Breast epithelium (tissue), 4 donors: Measurements from ENCODE around the gene RPL11. TPM values are rescaled to one million over a fixed set of nuclear protein-coding genes. Genes with fewer than 3 reads are reported as not detected.

ENCODE experiments used
- DNase-seq, 2 donors: peaks; one replicate each; pipeline ENCODE4 v3.0.0-alpha.2; 2019; ENCODE audit warnings: low spot score in 2 of 2
- H3K27ac ChIP-seq, 2 donors: fragments of 200-600 bp; sonication (generic) in 1 of 2; one replicate each; pipeline ENCODE4 v1.5.1; 2016 to 2019; ENCODE audit warnings: mild to moderate bottlenecking in 1 of 2
- H3K27me3 ChIP-seq, 2 donors: fragments of 200-600 bp; sonication (generic) in 1 of 2; one replicate each; pipeline versions ENCODE4 v1.5.1 to v1.6.0; 2017 to 2019; ENCODE audit warnings: control low read depth in 1 of 2, mild to moderate bottlenecking in 1 of 2
- H3K36me3 ChIP-seq: fragments of 200-600 bp; one replicate; pipeline ENCODE4 v1.5.1; 2019
- H3K4me1 ChIP-seq, 2 donors: fragments of 200-600 bp; sonication (generic); one replicate each; pipeline ENCODE4 v1.5.1; 2016 to 2019; ENCODE audit warnings: control low read depth in 1 of 2
- H3K4me3 ChIP-seq, 3 donors: fragments of 200-600 bp; sonication (generic); 1 replicate in 2 of 3; 2 replicates in 1 of 3; pipeline ENCODE4 v1.5.1; 2016 to 2019; ENCODE audit warnings: mild to moderate bottlenecking in 3 of 3, moderate library complexity in 2 of 3
- H3K9me3 ChIP-seq, 2 donors: fragments of 200-600 bp; sonication (generic) in 1 of 2; one replicate each; pipeline ENCODE4 v1.5.1; 2016 to 2019; ENCODE audit warnings: control low read depth in 1 of 2
- CTCF ChIP-seq, 3 donors: fragments of 450-650 bp; IDR thresholded peaks; one replicate each; pipeline ENCODE4 v1.5.1; 2016 to 2017; ENCODE audit warnings: antibody characterized with exemption in 3 of 3, mild to moderate bottlenecking in 3 of 3, moderate library complexity in 3 of 3
- POLR2A ChIP-seq: fragments of 450-650 bp; IDR thresholded peaks from one replicate; pipeline ENCODE4 v1.6.1; 2016; ENCODE audit warnings: antibody characterized with exemption, mild to moderate bottlenecking, moderate library complexity
- POLR2AphosphoS5 ChIP-seq, 3 donors: sonication (generic); formaldehyde crosslinking; IDR thresholded peaks; one replicate each; pipeline ENCODE4 v1.6.1; 2017; ENCODE audit warnings: antibody characterized with exemption in 3 of 3
- intact Hi-C: fragments of 100-400 bp; cut with DNase I; formaldehyde crosslinking; loops from one replicate; pipeline ENCODE4 v1.15.1; 2023; ENCODE audit warnings: low total_unique reads
- total RNA-seq, 3 donors: library from RNA; depleted of rRNA; stranded (reverse); fragments of >200 nt; gene quantifications; one replicate each; pipeline ENCODE4 v1.1.0, GENCODE V29; 2016

RPL11 gene
- total RNA-seq, 3 donors from 2014 or later: 1,191 to 1,487 (median 1,340) TPM

- H3K4me3 ChIP-seq: no peak overlapping the region
- intact Hi-C loops: no loop called here
- no peaks in the 10 kb centered on the region for H3K4me1 ChIP-seq
- no peaks in the 10 kb centered on the region for H3K36me3 ChIP-seq
- no peaks in the 10 kb centered on the region for H3K9me3 ChIP-seq
- no peak overlapping the region for H3K27ac ChIP-seq
- H3K27me3 ChIP-seq: no peaks in the 10 kb centered on the region
- DNase-seq: no peak
- TF ChIP-seq POLR2A: no peak
These were observed 24.2 kb upstream of the RPL11 start for GRCh38 chr1:23667411-23667810.

GRCh38 chr1:23670709-23671108 lies 20.9 kb upstream of the RPL11 start:
- TF ChIP-seq POLR2AphosphoS5 (IDR thresholded peaks at IDR 0.05) (no peak), POLR2A (no peak), CTCF (IDR thresholded peaks at IDR 0.05) (no peak)
- Histone ChIP-seq H3K36me3 (no peaks in the 10 kb centered on the region), H3K4me3 (no peak overlapping the region), H3K27ac (no peak overlapping the region), H3K27me3 (no peaks in the 10 kb centered on the region), H3K9me3 (no peaks in the 10 kb centered on the region), H3K4me1 (no peaks in the 10 kb centered on the region)
- no peak for DNase-seq
- intact Hi-C loops: no loop called here

GRCh38 chr1:23673086-23673813 lies 18.4 kb upstream of the RPL11 start:
- H3K36me3 ChIP-seq: no peaks in the 10 kb centered on the region
- no peak for DNase-seq
- H3K27ac ChIP-seq: no peak overlapping the region
- TF ChIP-seq CTCF (IDR thresholded peaks at IDR 0.05) (no peak), POLR2A (no peak), POLR2AphosphoS5 (IDR thresholded peaks at IDR 0.05) (no peak)
- H3K4me3 ChIP-seq: no peak overlapping the region
- no peaks in the 10 kb centered on the region for H3K27me3 ChIP-seq
- no peaks in the 10 kb centered on the region for H3K9me3 ChIP-seq
- no peaks in the 10 kb centered on the region for H3K4me1 ChIP-seq
- intact Hi-C loops: no loop called here

GRCh38 chr1:23679815-23680214 lies 11.8 kb upstream of the RPL11 start:
- H3K27me3 ChIP-seq: no peaks in the 10 kb centered on the region
- H3K36me3 ChIP-seq: no peaks in the 10 kb centered on the region
- intact Hi-C loops: no loop called here
- DNase-seq: no peak
- no peak overlapping the region for H3K27ac ChIP-seq
- H3K4me3 ChIP-seq: no peak overlapping the region
- TF ChIP-seq POLR2AphosphoS5 (IDR thresholded peaks at IDR 0.05) (no peak), CTCF (IDR thresholded peaks at IDR 0.05) (no peak), POLR2A (no peak)
- H3K4me1 ChIP-seq: no peaks in the 10 kb centered on the region
- no peaks in the 10 kb centered on the region for H3K9me3 ChIP-seq

GRCh38 chr1:23682946-23683345 lies 8.7 kb upstream of the RPL11 start:
- Histone ChIP-seq H3K4me3 (no peak overlapping the region), H3K4me1 (no peaks in the 10 kb centered on the region), H3K27me3 (no peaks in the 10 kb centered on the region), H3K9me3 (peaks cover 0 to under 1% of the 10 kb centered on the region in 2 donors), H3K27ac (no peak overlapping the region), H3K36me3 (no peaks in the 10 kb centered on the region)
- TF ChIP-seq CTCF (IDR thresholded peaks at IDR 0.05): no peak
- no peak for TF ChIP-seq POLR2A
- TF ChIP-seq POLR2AphosphoS5 (IDR thresholded peaks at IDR 0.05): no peak
- intact Hi-C loops: loop anchor here (2.0 kb wide), 1 partner anchor 48 kb away; no protein-coding TSS in a partner anchor
- no peak for DNase-seq
